Endothelial cell (in vitro differentiated cells): ENCODE data around the gene B3GNT3. TPM values are rescaled to one million over a fixed set of nuclear protein-coding genes. Genes with fewer than 3 reads are reported as not detected.

ENCODE experiments used
- DNase-seq: peaks from one replicate; pipeline ENCODE4 v3.0.0; 2021; ENCODE audit warnings: low spot score
- H3K27ac Mint-ChIP-seq: one replicate; pipeline ENCODE4 v1.8.0; 2021; ENCODE audit warnings: mixed read lengths, inconsistent platforms; ENCODE audit not compliant: unreplicated experiment
- H3K27me3 Mint-ChIP-seq: one replicate; pipeline ENCODE4 v1.8.0; 2021; ENCODE audit warnings: mild to moderate bottlenecking, moderate library complexity, mixed read lengths, inconsistent platforms; ENCODE audit not compliant: unreplicated experiment
- H3K36me3 Mint-ChIP-seq: one replicate; pipeline ENCODE4 v1.8.0; 2021; ENCODE audit warnings: mild to moderate bottlenecking, low read depth, mixed read lengths, inconsistent platforms; ENCODE audit not compliant: unreplicated experiment
- H3K4me1 Mint-ChIP-seq: one replicate; pipeline ENCODE4 v1.8.0; 2021; ENCODE audit warnings: mild to moderate bottlenecking, mixed read lengths, inconsistent platforms; ENCODE audit not compliant: unreplicated experiment
- H3K4me3 Mint-ChIP-seq: one replicate; pipeline ENCODE4 v1.8.0; 2021; ENCODE audit warnings: mild to moderate bottlenecking, mixed read lengths, inconsistent platforms; ENCODE audit not compliant: unreplicated experiment
- H3K9me3 Mint-ChIP-seq: one replicate; pipeline ENCODE4 v1.8.0; 2021; ENCODE audit warnings: mixed read lengths, inconsistent platforms; ENCODE audit not compliant: unreplicated experiment
- total RNA-seq: library from RNA; stranded (reverse); fragmentation: NEBNext Ultra II Directional; extraction: Animal tissue kit (Norgen Biotek cat#: 25700); gene quantifications from one replicate; pipeline ENCODE4 v1.2.1, GENCODE V29; 2021; ENCODE audit not compliant: unreplicated experiment
- TF ChIP-seq, protein P1 (sequence below): fragments of 200-600 bp; sonication (generic); IDR thresholded peaks from one replicate; pipeline ENCODE4 v1.5.0; 2021; ENCODE audit warnings: antibody characterized with exemption; ENCODE audit not compliant: unreplicated experiment

Gene B3GNT3
- total RNA-seq, 1 donor from 2014 or later = 0.77 TPM

DNA sequence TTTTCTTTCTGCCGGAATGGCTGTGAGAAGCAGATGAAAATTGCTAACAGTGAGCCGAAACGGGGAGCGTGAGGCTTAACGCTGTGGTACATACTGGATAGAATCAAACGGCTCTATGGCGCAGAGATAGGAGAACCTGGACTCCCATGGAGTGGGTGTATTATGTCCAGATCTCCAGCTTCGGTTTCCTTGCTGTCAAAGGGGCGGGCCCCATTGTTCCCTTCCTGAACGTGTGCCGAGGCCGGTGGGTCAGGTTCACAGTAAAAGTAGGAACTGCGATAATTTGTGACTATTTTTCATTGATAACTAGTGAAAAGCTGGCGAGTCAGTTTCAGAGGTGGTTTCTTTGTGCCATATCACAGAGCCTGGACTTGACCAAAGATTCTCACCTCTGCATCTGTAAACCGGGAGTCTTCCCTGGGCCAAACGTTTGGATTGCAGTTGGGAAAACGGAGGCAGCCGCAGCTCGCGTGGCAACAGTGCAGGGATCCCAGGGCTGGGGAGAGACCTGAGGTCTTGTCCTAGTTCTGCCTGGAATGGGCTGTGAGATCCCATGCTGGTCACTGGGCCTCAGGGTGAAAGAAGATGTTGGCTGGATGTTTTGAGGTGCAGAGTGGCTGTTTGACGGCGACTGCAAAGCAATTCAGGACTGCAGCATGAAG lies 65.5 kb downstream of the B3GNT3 start:
- no peak for DNase-seq
- peaks cover 6% of the 10 kb centered on the region for H3K27me3 Mint-ChIP-seq
- H3K4me1 Mint-ChIP-seq = peaks cover 20% of the 10 kb centered on the region
- peaks cover 26% of the 10 kb centered on the region for H3K36me3 Mint-ChIP-seq
- H3K9me3 Mint-ChIP-seq = no peaks in the 10 kb centered on the region
- TF ChIP-seq, protein P1, sequence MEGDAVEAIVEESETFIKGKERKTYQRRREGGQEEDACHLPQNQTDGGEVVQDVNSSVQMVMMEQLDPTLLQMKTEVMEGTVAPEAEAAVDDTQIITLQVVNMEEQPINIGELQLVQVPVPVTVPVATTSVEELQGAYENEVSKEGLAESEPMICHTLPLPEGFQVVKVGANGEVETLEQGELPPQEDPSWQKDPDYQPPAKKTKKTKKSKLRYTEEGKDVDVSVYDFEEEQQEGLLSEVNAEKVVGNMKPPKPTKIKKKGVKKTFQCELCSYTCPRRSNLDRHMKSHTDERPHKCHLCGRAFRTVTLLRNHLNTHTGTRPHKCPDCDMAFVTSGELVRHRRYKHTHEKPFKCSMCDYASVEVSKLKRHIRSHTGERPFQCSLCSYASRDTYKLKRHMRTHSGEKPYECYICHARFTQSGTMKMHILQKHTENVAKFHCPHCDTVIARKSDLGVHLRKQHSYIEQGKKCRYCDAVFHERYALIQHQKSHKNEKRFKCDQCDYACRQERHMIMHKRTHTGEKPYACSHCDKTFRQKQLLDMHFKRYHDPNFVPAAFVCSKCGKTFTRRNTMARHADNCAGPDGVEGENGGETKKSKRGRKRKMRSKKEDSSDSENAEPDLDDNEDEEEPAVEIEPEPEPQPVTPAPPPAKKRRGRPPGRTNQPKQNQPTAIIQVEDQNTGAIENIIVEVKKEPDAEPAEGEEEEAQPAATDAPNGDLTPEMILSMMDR = no peak
- peak overlapping the region; percentile 81 for H3K27ac Mint-ChIP-seq
- H3K4me3 Mint-ChIP-seq = peak overlapping the region; percentile 100

DNA sequence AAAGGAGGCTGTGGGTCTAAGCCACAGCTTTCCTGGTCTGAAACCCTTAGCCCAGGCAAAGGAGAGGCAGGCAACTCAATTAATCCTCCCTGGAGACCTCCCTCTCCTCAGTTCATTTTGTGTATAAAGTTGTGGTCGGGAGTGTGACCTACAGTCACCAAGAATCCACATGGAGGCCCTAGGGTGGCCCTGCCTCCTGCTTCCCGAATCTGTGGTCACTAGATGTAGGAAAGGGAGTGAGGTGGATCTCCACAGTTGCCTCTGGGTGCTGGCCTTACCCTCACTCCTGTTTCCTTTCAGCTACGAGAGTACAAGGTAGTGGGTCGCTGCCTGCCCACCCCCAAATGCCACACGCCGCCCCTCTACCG lies 66.0 kb downstream of the B3GNT3 start:
- peak overlapping the region; percentile 61 for H3K27ac Mint-ChIP-seq
- H3K27me3 Mint-ChIP-seq = peaks cover 6% of the 10 kb centered on the region
- TF ChIP-seq, protein P1 = no peak

DNA sequence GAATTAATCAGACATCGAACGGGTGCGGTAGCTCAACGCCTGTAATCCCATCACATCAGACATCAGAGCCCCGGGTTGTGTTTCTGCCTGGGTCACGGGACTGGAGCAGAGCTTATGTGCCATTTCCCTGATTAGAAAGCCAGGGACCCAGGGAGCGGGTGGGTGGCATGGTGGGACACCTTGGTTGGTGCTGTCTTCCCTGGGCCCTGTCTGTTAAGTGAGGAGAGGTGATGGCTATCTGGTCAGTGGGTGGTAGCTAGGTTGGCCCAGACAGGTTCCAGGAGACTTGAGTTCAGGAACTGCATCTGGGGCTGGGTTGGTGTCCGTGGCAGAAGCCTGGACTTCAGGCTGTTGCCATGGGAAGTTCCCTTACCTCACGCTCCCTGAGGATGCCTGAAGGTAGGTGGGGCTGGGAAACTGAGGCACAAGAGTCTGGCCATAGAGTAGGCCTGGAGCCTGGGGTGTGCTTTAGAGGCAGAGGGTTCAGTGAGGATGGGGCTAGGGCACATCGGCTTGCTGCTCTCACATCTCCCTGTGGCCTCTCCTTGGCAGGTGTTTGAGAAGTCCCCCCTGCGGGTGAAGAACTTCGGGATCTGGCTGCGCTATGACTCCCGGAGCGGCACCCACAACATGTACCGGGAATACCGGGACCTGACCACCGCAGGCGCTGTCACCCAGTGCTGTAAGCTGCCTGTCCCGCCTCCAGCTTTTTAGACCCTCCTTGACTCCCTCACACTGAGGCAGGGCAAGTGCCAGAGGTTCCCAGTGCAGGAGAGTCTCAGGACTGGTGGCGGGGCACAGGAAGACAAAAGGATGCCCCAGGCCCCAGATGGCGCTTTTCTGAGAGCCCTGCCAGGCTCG lies 66.8 kb downstream of the B3GNT3 start:
- peaks cover 31% of the 10 kb centered on the region for H3K36me3 Mint-ChIP-seq
- H3K4me1 Mint-ChIP-seq = peaks cover 20% of the 10 kb centered on the region
- H3K27ac Mint-ChIP-seq = peak overlapping the region; percentile 57
- peaks cover 6% of the 10 kb centered on the region for H3K27me3 Mint-ChIP-seq
- peak overlapping the region; percentile 100 for H3K4me3 Mint-ChIP-seq
- TF ChIP-seq, protein P1 = no peak
- DNase-seq = no peak
- no peaks in the 10 kb centered on the region for H3K9me3 Mint-ChIP-seq

More for the DNA sequence above, 66.0 kb downstream of the B3GNT3 start:
- H3K36me3 Mint-ChIP-seq = peaks cover 26% of the 10 kb centered on the region
- H3K4me1 Mint-ChIP-seq = peaks cover 20% of the 10 kb centered on the region
- H3K9me3 Mint-ChIP-seq = no peaks in the 10 kb centered on the region
- H3K4me3 Mint-ChIP-seq = peak overlapping the region; percentile 100
- no peak for DNase-seq

DNA sequence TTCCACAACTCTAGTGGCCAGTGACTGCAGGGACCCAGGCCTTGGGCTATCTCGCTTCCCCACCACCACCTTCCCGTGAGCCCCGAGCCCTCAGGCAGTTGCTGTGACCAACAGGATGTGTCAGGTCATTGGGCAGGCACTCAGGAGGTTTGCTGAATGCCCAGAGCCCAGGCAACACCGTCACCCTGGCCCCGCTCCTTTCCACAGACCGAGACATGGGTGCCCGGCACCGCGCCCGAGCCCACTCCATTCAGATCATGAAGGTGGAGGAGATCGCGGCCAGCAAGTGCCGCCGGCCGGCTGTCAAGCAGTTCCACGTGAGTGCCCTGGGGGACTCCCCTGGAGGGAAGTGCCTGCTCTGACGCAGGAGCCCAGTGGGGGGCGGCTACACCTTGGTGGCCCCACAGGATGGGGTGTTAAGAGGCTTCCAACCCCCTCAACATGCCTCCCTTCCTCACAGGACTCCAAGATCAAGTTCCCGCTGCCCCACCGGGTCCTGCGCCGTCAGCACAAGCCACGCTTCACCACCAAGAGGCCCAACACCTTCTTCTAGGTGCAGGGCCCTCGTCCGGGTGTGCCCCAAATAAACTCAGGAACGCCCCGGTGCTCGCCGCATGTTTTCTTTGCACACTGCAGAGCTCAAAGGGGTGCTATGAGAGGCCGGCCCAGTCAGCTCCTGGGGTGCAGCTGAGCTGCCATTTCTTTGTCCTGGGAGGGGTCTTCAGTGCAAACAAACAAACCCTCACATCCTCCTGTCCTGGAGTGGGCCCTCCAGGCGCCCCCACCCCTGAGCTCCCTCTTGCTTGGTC lies 68.0 kb downstream of the B3GNT3 start:
- H3K9me3 Mint-ChIP-seq = no peaks in the 10 kb centered on the region
- TF ChIP-seq, protein P1 = no peak
- peaks cover 31% of the 10 kb centered on the region for H3K36me3 Mint-ChIP-seq
- no peak for DNase-seq
- H3K4me3 Mint-ChIP-seq = no peak overlapping the region
- H3K27me3 Mint-ChIP-seq = peaks cover 9% of the 10 kb centered on the region
- H3K27ac Mint-ChIP-seq = no peak overlapping the region
- H3K4me1 Mint-ChIP-seq = peaks cover 20% of the 10 kb centered on the region

Other genes starting within 250 kb of the B3GNT3 start
- gene COLGALT1, start 239.5 kb upstream of the B3GNT3 start, total RNA-seq = 257 TPM
- 1.2 TPM for gene UNC13A, start 106.8 kb upstream of the B3GNT3 start, total RNA-seq
- gene MAP1S, start 75.7 kb upstream of the B3GNT3 start, total RNA-seq = 173 TPM
- gene FCHO1, start 43.7 kb upstream of the B3GNT3 start, total RNA-seq = 2.7 TPM
- 0.36 TPM for gene INSL3, start 26.4 kb downstream of the B3GNT3 start, total RNA-seq
- gene JAK3, start 52.8 kb downstream of the B3GNT3 start, total RNA-seq = 30.9 TPM
- gene RPL18A, start 64.8 kb downstream of the B3GNT3 start, total RNA-seq = 2,048 TPM
- not detected for gene SLC5A5, start 76.8 kb downstream of the B3GNT3 start, total RNA-seq
- gene CCDC124, start 137.9 kb downstream of the B3GNT3 start, total RNA-seq = 68.2 TPM
- 19.3 TPM for gene KCNN1, start 172.0 kb downstream of the B3GNT3 start, total RNA-seq
- 2.8 TPM for gene ARRDC2, start 213.0 kb downstream of the B3GNT3 start, total RNA-seq